Measurements from ENCODE around the gene PEX26. TPM values are rescaled to one million over a fixed set of nuclear protein-coding genes. Genes with fewer than 3 reads are reported as not detected.

Gene PEX26
- total and polyA plus RNA-seq, 2 donors (not counting 3 experiments of a cell fraction or from before 2014, with no cell fraction given) = 25.6 to 44.4 TPM

- ChIA-PET POLR2A (no interaction called here), CTCF (interaction anchor here (1.1 kb wide), 1 partner anchor 31 kb away, joined by 3 read pairs; no protein-coding TSS in a partner anchor)
- no peak overlapping the region for H3K9ac ChIP-seq (replicated peaks; ENCODE audit: extremely low read depth, insufficient read depth, low read length)
- H3K4me3 ChIP-seq (replicated peaks in 1 of 3; ENCODE audit: insufficient read depth in 1 of 3, low read depth in 1 of 3, low read length in 3 of 3) = no peak overlapping the region
- DNase-seq (ENCODE audit: low read depth, low spot score) (no peak), FAIRE-seq (no peak)
- no peaks in the 10 kb centered on the region for H3K9me3 ChIP-seq (replicated peaks; ENCODE audit: control insufficient read depth, insufficient read depth, low read length)
- no peaks in the 10 kb centered on the region for H4K20me1 ChIP-seq (replicated peaks; ENCODE audit: control insufficient read depth, extremely low read depth, insufficient read depth, low read length)
- H3K36me3 ChIP-seq (ENCODE audit: control insufficient read depth in 2 of 2, extremely low read depth in 1 of 2, insufficient read depth in 2 of 2, low read length in 2 of 2) = no peaks in the 10 kb centered on the region
- TF ChIP-seq POLR2AphosphoS5 (IDR thresholded peaks at IDR 0.05; ENCODE audit: insufficient read depth, low read depth, low read length) (no peak), MYC (IDR thresholded peaks at IDR 0.05; ENCODE audit: low read depth, low read length) (no peak), EZH2 (IDR thresholded peaks at IDR 0.05; ENCODE audit: borderline replicate concordance, low read depth, low read length, severe bottlenecking) (no peak), JUN (IDR thresholded peaks at IDR 0.05; ENCODE audit: borderline replicate concordance, insufficient read depth, insufficient read length, low read depth) (no peak), FOS (IDR thresholded peaks at IDR 0.05; ENCODE audit: borderline replicate concordance, insufficient read depth, low read length) (no peak), POLR2A (IDR thresholded peaks at IDR 0.05; ENCODE audit: low read depth, low read length) (no peak), MAX (IDR thresholded peaks at IDR 0.05; ENCODE audit: insufficient read depth, insufficient read length) (no peak), CTCF (IDR thresholded peaks at IDR 0.05; ENCODE audit: extremely low read depth in 1 of 2, insufficient read depth in 1 of 2, low read depth in 1 of 2, low read length in 2 of 2) (no peak), GATA2 (IDR thresholded peaks at IDR 0.05; ENCODE audit: insufficient read depth, insufficient read length, low read depth, low read length) (no peak)
- H3K79me2 ChIP-seq (ENCODE audit: control insufficient read depth, insufficient read depth, low read length) = no peaks in the 10 kb centered on the region
- no peaks in the 10 kb centered on the region for H3K9me1 ChIP-seq (replicated peaks; ENCODE audit: control insufficient read depth, extremely low read depth, insufficient read depth, low read length)
- no peaks in the 10 kb centered on the region for H3K4me1 ChIP-seq (ENCODE audit: control insufficient read depth, extremely low read depth, insufficient read depth, low read length)
- H3K27me3 ChIP-seq (ENCODE audit: control insufficient read depth in 2 of 2, insufficient read depth in 2 of 2, low read length in 2 of 2) = no peaks in the 10 kb centered on the region
- intact Hi-C loops (cut with micrococcal nuclease) = no loop called here
- no peak overlapping the region for H2AFZ ChIP-seq (ENCODE audit: low read depth, low read length)
- dilution Hi-C loops (cut with MboI; ENCODE audit: extremely low pct_ligation_motif_present, low sequenced_read_pairs) = no loop called here
- no peak overlapping the region for H3K4me2 ChIP-seq (ENCODE audit: insufficient read depth, low read length)
- no peak overlapping the region for H3K27ac ChIP-seq (ENCODE audit: insufficient read depth, low read depth, low read length)
- BruUV-seq (replicated peaks) = no TSS peak
These were observed 33.1 kb upstream of the PEX26 start for GRCh38 chr22:18044548-18045271.

Data from endothelial cell of umbilical vein (primary cell).